ENCODE results near the gene SF3A1.
A peak's percentile ranks its signal among the peaks of the same experiment; 100 is the strongest.

The SF3A1 gene

DNA sequence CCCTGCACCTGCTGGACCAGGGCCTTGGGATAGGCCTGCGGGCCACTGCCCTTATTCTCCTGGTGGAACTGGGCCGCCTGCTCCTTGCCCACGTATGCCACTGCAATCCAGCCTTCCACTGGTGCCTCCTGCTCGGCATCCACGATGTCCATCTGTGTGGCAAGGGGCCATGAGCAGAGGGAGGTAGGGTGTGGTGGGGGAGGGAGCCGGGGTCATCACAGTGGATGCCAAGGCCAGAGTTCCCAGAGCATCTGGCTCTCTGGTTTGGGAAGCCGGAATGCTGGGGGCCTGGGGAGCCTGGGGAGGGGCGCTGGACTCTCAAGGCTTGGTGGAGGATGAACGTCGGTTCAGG, 29.9 kb upstream of the SF3A1 start:
- DNase-seq: no peak

DNA sequence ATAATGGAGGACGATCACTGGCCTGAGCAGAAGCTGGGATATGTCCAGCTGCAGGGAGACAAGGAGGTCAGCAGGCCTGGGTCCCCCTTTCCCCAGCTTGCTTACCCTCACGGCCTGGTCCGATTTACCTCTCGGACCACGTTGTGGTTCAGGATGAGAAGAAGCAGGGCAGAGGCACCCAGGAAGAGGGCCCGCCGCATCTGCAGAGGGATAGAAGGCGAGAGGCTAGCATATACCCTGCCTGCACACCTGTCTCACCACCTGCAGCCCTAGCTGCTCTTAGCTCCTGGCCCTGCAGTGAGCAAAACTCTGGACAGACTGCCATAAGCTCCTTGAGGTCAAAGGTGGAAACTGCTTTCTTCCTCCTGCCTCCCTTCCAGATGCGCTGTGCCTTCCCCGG, 29.2 kb upstream of the SF3A1 start:
- no peak for DNase-seq

DNA sequence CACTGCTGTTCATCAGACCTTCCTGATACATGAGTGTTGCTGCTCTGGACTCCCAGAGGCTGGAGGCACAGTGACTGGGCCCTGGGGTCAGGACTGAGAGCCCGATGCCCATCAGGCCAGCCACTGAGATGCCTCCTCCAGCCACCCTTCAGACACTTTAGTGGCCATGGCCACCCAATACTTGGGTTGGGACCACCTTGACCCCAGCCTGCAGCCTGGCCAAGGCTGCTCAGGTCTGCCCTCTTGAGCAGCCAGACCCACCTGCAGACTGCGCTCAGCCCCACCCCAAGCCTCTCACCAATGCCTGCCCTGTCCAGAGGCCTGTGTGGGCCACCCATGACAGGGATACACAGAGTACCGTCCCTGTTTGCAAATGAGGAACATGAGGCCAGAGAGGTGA, 26.4 kb upstream of the SF3A1 start:
- no peak for DNase-seq

DNA sequence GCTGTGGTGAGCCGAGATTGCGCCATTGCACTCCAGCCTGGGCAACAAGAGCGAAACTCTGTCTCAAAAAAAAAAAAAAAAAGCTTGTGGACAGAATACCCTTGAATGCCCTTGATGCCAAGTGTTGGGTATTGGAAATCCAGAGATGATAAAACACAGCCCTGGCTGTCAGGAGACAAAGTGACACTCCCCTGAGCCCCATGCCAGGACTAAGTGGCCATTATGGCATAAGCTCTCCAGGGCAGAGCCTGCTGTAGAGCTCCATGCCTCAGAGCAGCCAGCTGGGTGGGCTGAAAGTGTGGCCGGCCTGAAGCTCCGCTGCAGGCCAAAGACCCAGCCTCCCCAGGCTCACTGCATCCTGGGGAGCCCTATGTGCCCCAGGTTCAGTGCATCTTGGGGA, 25.6 kb upstream of the SF3A1 start:
- no peak for DNase-seq

DNA sequence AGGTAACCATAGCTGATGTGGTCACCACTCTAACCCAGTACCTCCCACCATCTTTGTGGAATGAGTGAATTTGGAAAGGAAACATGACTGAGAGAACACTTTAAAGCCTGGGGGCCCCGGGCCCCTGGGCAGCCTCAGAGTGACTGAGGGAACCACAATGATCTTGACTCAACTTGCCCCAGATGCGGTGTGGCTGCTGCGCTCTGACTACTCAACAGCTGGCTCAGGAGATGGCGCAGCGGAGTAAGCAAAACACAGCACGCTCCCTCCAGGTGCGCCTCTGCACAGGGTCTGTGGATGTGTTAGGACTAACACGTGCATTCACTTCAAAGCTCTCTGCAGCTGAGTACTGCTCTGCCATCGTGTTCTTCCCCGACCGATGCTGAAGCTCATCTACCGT, 24.6 kb upstream of the SF3A1 start:
- DNase-seq: peak; percentile 18

DNA sequence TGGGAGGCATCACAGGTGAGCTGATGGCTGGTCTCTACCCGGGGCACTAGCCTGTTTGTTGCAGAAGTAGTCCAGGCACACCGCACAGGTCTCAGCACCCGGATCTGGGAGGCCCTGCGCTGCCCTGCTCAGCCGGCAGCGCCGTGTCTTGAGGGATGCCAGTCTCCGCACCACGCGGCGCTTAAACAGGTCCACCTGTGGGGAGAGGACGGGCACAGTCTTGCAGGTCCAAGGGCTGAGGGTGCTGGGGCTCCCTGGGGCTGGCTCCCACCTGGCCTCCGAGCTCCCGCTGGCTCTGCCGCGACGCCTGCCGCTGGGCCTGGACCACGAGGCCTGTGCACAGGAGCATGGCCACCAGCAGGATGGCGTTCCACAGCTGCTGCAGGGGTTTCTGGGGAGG, 23.3 kb upstream of the SF3A1 start:
- DNase-seq: no peak

DNA sequence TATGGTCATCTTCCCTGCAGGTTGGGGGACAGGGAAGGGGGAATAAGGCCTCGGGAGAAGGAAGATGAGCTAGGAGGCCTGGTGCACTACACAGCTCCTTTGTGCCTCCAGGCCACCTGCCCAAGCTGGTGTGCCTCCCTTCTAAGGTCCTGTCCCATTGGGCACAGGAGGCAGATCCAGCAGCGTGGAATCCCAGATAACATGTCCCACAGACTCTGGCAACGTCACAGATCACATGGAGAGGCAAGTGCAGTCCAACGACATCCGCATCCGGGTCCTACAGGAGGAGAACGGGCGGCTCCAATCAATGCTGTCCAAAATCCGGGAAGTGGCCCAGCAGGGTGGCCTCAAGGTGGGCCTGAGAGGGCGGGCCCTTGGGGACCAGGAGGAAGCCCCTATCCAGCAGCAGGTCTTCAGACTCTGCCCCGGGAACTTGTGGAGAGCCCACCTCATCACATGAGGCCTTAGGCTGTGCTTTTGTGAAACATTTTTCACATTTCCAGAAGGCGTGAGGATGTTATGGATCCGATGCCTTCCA, 18.7 kb upstream of the SF3A1 start:
- DNase-seq: no peak

DNA sequence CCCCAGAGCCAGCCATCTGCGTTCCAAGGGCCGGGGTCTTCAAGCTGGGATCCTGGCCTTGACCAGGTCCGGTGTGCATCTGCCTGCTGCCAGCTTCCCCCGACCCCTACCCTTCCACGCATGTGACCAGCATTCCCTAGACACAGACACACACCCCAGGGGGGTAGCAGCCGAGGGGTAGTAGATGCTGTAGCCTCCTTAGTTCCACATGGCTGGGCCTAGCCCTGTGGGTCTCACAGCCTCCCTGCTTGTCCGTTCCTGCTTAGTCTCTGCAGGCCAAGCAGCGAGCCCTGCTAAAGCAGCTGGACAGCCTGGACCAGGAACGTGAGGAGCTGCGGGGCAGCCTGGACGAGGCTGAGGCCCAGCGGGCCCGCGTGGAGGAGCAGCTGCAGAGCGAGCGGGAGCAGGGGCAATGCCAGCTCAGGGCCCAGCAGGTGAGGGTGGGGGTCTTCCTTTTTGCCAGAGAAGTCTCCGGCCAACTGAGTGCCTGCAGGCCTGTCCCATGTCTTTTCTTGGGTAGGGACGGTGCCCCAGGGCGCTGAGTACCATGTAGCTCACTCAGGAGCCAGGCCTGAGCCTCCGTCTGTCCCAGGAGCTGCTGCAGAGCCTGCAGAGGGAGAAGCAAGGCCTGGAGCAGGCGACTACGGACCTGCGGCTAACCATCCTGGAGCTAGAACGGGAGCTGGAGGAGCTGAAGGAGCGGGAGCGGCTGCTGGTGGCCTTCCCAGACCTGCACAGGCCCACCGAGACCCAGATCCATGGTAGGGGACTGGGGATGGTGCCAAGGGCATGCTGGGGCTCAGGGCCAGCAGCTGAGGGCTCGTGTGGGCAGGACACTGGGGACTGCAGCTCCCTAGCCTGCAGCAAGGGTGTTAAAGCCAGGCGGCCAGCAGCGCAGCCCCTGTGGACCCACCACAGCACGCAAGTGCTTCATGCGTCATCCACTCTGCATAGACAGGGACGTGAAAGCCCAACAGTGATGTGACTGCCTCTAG, 16.9 kb upstream of the SF3A1 start:
- DNase-seq: no peak

DNA sequence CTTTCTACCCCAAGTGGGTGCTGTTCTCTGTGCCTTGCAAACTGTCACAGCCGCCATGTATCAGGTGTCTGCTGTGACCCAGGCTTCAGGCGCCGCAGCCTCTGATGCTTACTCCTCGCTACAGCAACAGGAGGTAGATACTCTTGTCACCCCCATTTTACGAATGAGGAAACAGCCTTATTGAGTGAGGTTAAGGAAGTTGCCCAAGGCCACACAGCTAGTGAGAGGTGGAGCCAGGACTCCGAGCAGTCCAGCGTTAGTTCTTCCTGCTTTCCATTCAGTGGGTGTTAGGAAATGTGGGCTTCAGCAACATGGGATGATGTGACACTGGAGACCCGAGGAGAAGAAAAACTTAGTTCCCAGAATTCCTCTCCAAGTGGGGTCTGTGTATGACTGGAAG, 16.2 kb upstream of the SF3A1 start:
- DNase-seq: no peak

DNA sequence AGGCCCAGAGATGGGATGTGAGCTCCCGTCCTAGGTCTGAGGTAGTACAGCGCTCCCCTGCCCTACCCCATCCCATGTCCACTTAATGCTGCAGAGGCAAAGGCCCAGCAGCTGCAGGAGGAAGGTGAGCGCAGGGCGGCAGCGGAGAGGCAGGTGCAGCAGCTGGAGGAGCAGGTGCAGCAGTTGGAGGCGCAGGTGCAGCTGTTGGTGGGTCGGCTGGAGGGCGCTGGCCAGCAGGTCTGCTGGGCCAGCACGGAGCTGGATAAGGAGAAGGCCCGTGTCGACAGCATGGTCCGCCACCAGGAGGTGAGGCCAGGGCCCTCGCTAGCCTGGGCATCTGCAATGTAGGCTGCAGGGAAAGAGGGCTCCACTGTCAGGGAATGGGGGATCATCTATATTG, 15.3 kb upstream of the SF3A1 start:
- no peak for DNase-seq

DNA sequence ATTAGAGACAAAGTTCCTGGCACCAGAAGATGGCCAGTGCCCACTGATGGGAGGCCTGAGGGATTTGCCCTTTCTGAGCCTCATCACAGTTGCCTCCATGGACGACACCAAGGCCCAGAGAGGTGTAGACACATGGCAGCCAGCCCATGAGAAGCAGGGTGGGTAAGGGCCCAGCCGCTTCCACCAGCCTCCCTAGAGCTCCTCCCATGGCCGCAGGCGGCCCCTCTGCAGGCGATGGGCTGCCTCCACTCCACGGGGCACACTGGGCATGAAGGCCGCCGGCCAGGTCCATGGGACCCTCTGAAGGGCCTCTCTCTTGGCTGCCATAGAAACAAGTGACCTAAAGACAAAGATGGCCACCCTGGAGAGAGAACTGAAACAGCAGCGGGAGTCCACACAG, 14.6 kb upstream of the SF3A1 start:
- no peak for DNase-seq

DNA sequence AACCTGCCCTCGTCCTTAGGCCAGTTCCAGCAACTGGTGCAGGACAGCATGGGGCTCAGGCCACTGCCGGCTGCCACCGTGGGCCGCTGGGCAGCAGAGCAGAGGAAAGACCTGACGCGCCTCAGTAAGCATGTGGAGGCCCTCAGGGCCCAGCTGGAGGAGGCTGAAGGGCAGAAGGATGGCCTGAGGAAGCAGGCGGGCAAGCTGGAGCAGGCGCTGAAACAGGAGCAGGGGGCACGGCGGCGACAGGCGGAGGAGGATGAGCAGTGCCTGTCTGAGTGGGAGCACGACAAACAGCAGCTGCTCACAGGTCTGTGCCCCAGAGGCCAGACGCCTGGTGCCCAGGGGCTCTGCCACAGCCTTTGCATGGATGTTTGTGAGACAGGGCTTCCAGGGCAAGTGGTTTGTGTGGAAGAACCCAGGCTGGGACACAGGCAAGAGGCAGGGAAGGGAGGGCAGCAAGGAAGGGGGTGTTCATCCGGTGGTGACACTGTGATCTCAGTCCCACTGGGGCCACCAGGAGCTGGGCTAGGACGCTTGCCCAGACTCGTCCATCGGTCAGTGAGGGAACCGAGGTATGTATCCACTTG, 14.0 kb upstream of the SF3A1 start:
- DNase-seq: no peak

DNA sequence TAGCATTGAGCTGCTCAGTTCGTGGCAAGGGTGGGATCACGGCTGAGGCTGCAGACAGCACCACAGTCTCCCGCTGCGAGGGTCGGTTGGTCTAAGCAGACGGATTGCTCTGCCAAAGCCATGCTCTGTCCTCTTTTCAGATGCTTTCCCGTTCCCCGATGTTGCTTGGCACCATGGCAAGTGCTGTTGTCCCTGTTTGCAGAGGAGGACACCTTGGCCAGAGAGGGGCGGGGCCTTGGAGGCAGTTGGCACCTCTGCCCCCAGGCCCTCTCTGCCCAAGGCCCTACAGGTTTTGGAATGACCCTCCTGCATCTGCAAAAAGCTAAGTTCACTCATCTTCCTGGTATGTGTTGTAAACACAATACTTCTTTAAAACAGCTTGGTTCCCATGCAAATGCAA, 11.7 kb upstream of the SF3A1 start:
- no peak for DNase-seq

DNA sequence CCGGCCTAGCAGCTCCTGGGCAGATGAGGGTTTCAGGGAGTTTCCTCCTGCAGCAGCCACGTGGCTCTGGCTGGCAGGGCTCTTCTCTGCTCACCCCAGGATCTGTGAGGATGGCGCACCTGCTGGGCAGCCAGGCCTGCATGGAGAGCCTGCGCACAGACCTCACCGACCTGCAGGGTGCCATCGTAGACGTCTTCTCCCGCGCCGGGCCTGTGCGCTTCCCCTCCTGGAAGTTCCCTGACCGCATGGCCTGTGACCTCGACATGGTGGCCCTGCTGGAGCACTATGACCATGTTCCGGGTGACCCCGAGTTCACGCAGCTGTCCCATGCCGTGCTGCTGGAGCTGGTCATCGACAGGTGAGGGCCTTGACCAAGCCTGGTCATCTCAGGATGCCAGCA, 9.2 kb upstream of the SF3A1 start:
- DNase-seq: no peak

DNA sequence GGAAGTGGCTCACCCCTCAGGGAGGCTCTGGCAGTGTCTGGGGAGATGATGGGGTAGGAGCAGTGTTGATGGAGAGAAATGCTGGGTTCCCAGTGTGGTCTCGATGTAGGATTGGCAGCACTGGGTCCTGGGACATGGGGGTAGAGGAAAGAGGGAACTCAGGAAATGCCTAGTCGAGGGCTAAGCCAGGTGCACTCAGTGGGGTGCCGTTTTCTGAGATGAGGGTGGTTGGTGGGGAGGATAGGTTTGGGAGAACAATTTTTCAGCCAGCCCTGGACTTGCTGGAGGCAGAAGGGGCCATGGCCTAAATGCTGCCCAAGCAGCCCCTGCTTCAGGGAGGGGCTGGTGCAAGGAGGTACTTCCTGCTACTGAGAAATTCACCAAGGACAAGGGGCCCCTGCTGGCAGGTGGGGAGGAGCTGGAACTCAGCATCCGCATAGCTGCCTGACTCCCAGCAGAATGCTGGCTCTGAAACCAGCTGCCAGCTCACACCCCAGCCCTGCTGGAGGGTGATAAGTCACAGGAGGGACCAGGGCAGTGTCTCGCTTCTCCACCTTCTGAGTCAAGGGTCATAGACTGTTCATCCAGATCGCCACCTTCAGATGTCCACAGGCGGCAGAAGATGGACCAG, 6.1 kb upstream of the SF3A1 start:
- no peak for DNase-seq

DNA sequence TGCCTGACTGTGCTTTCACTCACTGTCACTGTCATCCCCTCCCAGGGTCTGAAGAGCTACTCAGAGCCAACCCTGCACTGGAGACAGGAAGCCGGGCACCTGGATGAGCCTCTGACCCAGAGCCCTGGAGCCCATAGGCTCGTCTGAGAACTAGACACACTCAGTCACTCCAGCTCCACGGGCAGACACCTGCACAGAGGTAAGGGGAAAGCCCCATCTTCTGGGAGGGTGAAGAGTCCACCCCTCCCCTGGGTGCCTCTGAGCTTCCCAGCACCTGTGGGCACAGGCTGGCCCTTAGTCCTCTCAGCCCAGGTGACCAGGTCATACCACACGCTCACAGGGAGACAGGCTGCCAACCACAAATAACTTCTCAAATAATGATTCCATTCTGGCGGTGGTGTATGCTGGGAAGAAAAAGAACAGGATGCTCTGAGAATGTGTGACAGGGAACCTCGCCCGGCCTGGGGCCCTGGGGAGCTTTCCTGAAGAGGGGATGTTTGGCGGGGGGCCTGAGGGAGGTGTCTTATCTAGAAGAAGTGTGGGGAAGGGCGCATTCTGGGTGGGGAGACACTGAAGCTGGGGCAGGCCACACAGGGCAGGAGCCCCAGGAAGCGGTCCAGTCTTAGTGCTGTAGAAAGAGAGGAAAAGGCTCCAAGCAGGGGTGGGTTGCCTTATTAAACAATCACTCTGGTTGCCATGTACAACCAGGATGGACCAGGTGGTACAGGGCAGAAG, 5.4 kb upstream of the SF3A1 start:
- no peak for DNase-seq

DNA sequence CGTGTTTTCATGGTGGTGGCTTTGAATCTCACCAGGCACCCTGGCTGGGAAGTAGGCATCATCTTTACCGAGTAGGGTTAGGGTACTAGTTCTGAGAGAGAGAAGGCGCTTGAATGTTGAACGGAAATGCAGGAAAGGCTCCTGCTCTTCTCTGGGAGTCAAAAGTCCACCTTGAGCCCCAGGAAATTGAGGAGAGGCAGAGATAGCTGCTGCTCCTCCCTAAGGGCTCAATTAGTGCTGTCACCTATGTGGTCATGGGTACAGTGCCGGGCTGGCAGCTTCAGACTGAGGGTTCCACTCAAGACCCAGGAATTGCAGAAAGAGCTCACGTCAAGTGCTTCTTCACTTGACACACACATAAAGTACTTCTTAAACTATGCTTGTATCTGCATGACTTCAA, 1.8 kb upstream of the SF3A1 start:
- no peak for DNase-seq

DNA sequence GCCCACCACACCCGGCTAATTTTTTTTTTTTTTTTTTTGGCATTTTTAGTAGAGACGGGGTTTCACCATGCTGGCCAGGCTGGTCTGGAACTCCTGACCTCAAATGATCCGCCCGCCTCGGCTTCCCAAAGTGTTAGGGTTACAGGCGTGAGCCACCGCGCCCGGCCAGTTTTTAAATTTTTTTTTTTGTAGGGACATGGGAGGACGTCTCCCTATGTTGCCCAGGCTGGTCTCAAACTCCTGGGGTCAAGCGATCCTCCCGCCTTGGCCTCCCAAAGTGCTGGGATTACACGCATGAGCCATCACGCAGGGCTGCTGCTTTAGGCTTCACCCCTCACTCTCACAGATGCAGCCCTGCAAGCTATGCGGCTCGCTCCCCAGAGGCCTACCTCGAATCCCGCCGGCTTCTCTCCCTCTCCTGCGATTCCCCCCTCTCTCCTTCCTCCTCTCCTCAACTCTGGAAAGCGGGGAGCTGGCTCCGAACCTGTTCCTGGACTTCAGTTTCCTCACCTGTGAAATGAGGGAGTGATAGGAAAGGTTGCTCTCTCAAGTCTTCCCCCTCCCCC, 1.0 kb upstream of the SF3A1 start:
- DNase-seq: no peak

DNA sequence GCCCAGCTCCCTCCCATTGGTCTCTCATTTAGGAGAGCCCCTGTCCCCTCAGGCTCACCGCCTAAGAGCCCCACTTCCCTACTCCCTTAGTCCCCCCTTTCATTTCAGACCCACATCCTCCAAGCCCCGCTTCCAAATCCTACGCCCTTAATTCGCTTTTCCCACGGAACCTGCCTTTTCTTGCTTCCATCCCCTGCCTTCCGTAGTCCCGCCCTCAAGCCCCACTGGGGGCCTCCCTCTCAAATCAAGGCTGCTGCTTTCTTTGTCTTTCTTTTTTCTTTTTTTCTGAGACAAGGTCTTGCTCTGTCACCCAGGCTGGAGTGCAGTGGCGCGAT, 509 bp upstream of the SF3A1 start:
- DNase-seq: no peak

DNA sequence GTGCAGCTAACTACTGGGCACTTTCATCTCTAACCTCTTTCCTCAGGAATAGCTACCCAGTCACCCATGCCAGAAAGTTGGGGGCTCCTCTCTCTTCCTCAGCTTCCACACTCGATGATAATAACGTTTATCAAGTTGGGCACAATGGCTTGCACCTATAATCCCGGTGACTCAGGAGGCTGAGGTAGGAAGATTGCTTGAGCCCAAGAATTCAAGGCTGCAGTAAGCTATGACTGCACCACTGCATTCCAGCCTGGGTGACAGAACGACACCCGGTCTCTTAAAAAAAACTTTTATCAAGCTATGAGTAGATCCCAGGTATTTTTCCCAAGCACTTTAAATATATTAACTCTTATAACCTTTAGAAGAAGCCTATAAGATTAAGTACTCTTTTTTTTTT, 2.0 kb downstream of the SF3A1 start:
- DNase-seq: no peak

DNA sequence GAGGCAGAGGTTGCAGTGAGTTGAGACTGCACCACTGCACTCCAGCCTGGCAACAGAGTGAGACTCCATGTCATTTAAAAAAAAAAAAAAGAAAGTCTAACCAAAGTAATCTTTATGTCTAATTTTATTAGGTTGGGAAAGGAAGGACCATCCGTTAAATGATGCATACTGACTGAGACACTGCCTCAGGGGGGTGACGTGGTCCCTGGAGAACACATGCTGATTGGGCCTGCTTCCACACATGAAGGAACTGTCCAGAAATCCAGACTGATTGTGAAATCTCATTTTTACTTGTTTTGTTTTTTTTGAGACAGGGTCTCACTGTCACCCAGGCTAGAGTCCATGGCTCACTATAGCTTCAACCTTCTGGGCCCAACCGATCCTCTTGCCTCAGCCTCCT, 5.5 kb downstream of the SF3A1 start:
- no peak for DNase-seq

DNA sequence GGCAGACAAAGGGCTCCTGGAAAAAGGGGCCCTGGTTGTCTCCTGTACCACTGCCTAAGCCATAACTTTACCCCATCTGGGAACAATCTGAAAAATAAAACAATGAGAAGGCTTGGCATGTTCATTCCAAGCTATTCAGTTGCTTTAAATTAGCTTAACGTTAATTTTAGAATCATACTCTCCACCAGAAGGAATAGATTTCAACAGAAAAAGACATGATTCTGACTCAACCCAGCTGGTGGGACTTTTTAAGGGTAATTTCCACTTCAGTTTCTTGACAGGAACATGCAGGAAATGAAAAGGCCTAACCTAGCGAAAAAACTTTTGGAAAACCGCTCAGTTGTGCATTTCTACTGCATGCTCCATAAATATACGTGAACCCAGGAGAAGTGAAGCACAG, 7.9 kb downstream of the SF3A1 start:
- DNase-seq: no peak

DNA sequence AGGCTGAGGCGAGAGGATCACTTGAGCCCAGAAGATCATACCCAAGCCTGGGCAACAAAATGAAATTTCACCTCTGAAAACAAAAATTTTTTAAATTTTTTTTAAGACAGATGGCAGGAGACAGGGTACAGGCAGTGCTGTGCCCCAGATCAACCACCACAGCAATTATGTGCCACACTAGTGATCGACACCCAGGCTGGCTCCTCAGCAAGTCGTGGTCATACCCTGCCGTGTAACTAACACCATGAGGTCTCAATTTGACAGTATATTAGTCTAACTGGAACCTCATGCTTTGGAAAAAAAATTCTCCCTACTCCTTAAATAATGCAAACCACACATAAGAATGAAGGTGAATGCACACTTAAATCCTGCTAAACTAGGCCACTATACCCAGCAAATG, 8.3 kb downstream of the SF3A1 start:
- DNase-seq: peak; percentile 62
